PFSK-1 (cell line): ENCODE results near the gene FOXN4.

ENCODE experiments used
- FOXP2 ChIP-seq: optimal IDR thresholded peaks from 2 replicates; pipeline ENCODE3; 2011; ENCODE audit warnings: borderline replicate concordance, control low read depth, inconsistent platforms; ENCODE audit not compliant: insufficient read depth; ENCODE audit errors: extremely low read length, extremely low read depth
- POLR2AphosphoS5 ChIP-seq: IDR thresholded peaks from 2 replicates; pipeline ENCODE4 v1.6.1; 2012; ENCODE audit warnings: low read depth, mild to moderate bottlenecking, control low read depth, low read length, moderate library complexity
- SIN3A ChIP-seq: IDR thresholded peaks from 2 replicates; pipeline ENCODE4 v1.6.1; 2012; ENCODE audit warnings: mild to moderate bottlenecking, low read length, moderate library complexity, borderline replicate concordance; ENCODE audit not compliant: insufficient read depth
- TAF1 ChIP-seq: IDR thresholded peaks from 2 replicates; pipeline ENCODE4 v1.6.1; 2012; ENCODE audit warnings: low read length, control low read depth, borderline replicate concordance; ENCODE audit not compliant: insufficient read depth
- TF ChIP-seq, protein P1 (sequence below), 2 experiments: IDR thresholded peaks; 2 replicates each; pipeline versions ENCODE4 v1.6.1 to v1.8.0; 2011 to 2012; ENCODE audit warnings: low read depth in 2 of 2, low read length in 2 of 2, control low read depth in 1 of 2, inconsistent platforms in 1 of 2, mild to moderate bottlenecking in 1 of 2, moderate library complexity in 1 of 2; ENCODE audit not compliant: insufficient read depth in 1 of 2

Gene FOXN4

DNA sequence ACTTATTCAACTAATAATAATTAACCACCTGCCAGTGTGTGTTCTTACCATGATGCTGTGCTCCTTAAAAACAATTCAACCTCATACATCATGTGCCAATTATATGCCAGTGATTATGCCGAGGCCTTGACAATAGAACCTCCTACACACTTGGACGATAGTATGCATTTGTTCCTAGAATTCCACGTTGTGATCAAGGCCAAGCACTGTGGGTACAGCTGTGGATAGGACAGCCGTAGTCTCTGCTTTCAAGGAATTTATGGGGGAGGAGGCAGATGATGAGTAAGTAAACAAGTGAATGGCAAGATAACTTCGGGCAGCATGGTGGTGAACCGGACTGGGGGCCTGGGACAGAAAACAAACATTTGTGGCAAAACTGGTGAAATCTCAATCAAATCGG, 20.6 kb upstream of the FOXN4 start:
- TF ChIP-seq, protein P1, sequence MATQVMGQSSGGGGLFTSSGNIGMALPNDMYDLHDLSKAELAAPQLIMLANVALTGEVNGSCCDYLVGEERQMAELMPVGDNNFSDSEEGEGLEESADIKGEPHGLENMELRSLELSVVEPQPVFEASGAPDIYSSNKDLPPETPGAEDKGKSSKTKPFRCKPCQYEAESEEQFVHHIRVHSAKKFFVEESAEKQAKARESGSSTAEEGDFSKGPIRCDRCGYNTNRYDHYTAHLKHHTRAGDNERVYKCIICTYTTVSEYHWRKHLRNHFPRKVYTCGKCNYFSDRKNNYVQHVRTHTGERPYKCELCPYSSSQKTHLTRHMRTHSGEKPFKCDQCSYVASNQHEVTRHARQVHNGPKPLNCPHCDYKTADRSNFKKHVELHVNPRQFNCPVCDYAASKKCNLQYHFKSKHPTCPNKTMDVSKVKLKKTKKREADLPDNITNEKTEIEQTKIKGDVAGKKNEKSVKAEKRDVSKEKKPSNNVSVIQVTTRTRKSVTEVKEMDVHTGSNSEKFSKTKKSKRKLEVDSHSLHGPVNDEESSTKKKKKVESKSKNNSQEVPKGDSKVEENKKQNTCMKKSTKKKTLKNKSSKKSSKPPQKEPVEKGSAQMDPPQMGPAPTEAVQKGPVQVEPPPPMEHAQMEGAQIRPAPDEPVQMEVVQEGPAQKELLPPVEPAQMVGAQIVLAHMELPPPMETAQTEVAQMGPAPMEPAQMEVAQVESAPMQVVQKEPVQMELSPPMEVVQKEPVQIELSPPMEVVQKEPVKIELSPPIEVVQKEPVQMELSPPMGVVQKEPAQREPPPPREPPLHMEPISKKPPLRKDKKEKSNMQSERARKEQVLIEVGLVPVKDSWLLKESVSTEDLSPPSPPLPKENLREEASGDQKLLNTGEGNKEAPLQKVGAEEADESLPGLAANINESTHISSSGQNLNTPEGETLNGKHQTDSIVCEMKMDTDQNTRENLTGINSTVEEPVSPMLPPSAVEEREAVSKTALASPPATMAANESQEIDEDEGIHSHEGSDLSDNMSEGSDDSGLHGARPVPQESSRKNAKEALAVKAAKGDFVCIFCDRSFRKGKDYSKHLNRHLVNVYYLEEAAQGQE (IDR thresholded peaks at IDR 0.05; ENCODE audit: insufficient read depth in 1 of 2, low read depth in 2 of 2, low read length in 2 of 2) = no peak
- TF ChIP-seq SIN3A (no peak), TAF1 (no peak), POLR2AphosphoS5 (no peak), FOXP2 (no peak)

DNA sequence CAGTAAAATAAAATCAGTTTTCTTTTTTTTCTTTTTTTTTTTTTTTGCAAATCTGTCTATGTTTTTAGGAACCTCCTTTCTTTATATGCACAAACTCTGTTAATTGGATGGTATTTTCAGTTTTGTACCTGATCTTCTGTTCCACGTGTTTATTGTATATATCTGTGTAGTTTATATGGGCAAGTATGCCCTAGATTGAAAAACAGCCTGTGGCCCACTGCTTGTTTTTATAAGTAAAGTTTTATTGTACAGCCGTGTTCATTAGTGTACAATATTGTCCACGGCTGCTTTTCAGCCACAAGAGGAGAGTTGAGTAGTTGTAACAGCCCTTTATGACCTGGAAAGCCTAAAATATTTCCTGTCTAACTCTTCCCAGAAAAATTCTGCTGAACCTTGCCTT, 19.9 kb upstream of the FOXN4 start:
- TF ChIP-seq POLR2AphosphoS5 = no peak
- TF ChIP-seq SIN3A = no peak
- no peak for TF ChIP-seq FOXP2
- TF ChIP-seq, protein P1 (IDR thresholded peaks at IDR 0.05; ENCODE audit: insufficient read depth in 1 of 2, low read depth in 2 of 2, low read length in 2 of 2) = no peak
- TF ChIP-seq TAF1 = no peak

DNA sequence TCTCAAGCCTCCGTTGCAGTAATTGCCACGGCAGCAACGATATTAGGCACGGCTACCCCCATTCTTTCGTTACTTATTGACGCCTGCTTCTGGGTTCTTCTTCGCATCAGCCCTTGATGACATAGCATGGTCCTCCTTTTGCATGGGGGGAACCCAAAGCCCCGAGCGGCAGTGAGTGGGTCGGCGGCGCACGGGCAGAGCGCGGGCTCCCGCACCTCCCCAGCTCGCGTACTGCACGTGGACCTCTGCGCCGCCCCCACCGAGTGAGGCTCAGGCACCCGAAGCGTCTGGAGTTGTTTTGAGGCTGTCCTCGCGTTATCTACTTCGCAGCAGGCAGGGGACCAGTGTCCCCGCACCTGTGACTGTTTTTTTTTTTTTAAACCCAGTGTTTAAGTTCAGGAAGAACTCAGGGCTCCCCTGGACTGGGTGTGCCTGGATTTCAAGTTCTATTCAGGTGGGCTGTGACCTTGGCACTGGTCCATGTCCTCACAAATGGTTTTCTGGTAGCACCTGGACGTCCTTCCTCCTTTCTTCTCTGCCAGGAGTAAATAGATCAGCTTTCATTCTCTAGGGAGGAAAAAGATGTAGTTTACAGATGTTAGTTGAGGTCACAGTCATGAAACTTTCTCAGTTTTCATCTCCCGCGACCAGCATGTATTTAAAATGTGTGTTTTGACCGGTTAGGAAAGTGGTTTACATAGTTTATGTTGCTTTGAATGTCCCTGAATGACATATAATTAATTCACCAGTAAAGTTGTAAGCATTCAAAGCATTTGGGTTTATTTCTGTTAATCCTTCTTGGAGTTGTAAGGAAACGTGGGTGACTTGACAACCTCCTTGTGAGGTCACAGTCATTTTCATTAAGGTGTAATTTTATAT, 1.4 kb upstream of the FOXN4 start:
- TF ChIP-seq TAF1 (no peak), POLR2AphosphoS5 (no peak)

DNA sequence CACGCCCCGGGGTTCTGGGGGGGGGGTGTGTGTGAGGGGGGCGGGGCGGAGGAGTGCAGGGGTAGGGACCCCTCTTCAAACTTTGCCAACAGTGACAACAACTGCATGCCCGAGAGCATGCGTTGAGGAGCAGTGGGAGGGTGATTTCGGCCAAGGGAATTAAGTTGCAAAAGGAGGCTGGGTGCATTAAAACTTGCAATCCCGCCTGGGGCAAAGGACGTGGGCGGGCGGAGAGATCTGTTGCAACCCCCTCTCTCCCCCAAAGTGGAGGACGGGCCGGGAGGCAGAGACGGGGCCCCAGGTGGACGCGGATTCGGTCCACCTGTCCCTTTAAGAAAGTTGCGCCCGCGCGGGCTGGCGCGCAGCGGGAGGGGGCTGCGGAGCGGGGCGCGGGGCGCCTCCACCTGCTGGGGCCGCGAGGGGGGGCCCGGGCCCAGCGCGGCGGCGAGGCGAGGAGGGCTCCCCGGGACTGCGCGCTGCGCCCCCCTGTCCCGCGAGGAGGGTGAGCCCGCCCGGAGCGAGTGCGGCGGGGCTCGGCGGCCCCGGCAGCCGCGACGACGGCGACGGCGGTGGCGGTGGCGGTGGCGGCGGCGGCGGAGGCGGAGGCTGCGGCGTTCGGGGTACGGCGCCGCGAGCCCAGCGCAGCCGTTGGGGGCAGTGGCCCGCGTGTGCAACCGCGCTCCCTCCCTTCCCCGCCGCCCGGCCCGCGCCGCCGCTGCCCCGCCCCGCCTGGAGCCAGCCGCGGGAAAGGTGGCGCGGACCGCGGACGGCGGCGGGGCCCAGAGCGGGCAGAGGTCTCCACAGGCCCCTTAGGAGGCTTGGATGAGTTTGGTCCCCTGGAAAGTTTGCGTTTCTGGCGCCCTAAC, 530 bp upstream of the FOXN4 start:
- TF ChIP-seq SIN3A = no peak
- TF ChIP-seq, protein P1 (IDR thresholded peaks at IDR 0.05; ENCODE audit: insufficient read depth in 1 of 2, low read depth in 2 of 2, low read length in 2 of 2) = no peak

DNA sequence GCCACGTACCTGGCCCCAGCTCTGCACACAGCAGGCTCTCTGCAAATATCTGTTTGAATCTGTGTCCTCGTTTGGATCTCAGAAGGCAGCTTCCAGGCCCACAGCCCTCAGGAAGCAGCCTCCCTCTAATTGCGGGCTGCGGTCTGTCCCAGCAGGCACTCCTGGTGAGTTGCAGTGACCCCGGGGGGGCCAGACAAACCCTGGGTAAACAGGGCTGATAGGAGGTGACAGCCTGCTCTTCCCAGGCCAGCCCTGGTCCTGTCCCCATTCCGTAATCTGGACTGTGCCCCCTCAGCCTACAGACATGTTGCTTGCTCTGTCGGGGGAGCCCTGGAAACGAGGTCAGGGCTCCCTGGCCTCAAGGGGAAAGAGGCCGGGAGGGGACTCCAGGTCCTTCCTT, 2.0 kb downstream of the FOXN4 start:
- TF ChIP-seq SIN3A = no peak
- no peak for TF ChIP-seq FOXP2
- TF ChIP-seq, protein P1 (IDR thresholded peaks at IDR 0.05; ENCODE audit: insufficient read depth in 1 of 2, low read depth in 2 of 2, low read length in 2 of 2) = no peak
- TF ChIP-seq TAF1 = no peak
- TF ChIP-seq POLR2AphosphoS5 = no peak
